ENCODE results near the gene ALK. TPM values are rescaled to one million over a fixed set of nuclear protein-coding genes. Genes with fewer than 3 reads are reported as not detected.

Gene ALK
- total RNA-seq, 2 donors from 2014 or later: 0.21 to 0.26 TPM

DNA sequence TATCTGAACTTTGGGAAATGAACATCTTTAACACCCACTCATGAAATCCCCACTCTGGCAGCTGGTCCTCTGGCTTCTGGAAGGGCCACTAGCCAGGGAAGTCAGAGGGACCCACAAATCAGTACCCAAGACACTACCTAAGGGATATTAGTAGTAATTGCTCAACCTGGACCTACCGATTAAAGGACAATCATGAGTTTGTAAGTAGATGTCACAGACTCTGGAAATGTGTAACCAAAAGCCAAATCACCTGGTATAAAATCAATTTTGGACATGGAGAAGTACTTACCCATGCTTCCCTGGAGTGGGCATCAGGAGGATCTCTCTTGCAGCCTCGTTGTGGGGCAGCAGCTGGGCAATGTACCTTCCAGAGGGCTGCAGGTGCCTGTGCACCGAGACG is 389.8 kb downstream of the ALK start:
- intact Hi-C loops (cut with DNase I): no loop called here
- ATAC-seq: no peak
- DNase-seq: no peak

DNA sequence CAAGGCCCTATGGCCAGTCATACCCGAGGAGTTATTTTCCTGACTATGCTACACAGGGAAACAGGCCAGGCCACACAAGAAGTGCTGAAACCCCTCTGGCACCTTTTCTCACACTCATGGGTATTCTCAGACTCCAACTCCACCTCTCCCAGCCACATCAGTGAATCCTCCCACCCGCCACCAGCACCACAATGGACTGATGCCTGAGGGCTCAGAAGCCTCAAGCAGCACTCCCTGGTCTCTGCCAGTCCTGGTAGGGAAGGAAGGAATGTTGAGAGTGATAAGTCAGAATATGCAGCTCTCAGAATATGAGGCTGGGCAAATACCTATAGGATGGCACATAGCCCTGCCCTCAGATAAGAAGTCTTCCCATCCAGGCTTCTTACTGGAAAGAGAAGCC is 391.1 kb downstream of the ALK start:
- peak in 1 of 2 donors; percentile 33 for ATAC-seq
- intact Hi-C loops (cut with DNase I): no loop called here
- DNase-seq: no peak

DNA sequence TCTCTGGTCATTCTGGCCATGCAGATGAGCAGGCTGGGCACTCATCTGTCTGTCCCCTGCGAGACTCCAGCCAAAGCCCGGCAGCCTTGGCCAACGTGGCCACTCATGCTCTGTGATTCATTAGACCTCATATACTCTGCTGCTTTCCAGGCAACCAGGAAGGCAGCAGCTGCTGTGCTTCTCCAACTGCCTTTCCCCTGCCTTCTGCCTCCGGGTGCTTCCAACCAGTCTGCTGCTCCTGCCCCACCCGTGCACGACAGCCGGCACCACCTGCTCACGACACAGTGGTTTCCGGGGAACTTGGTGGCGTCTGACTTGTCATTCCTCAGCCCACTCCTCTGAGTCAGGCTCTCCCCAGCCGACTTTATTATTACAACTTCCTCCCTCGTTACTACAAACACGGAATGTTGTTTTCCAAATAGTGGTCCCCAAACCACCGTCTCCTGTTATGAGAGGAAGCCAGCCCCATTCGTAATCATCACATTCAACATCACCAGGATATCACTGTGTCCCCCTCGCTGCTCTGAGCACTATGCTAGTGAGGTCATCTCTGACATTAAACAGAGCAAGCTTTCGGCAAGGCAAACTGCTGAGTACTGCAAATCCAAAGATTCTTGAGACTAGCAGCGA is 392.4 kb downstream of the ALK start:
- DNase-seq (peak; percentile 72), ATAC-seq (peak in 1 of 2 donors; percentile 90)
- intact Hi-C loops (cut with DNase I): no loop called here

- DNase-seq: no peak
- no peak for ATAC-seq
- intact Hi-C loops (cut with DNase I): no loop called here
Measured at GRCh38 chr2:29528371-29528770, 393.0 kb downstream of the ALK start.

GRCh38 chr2:29527947-29528346 is 393.4 kb downstream of the ALK start:
- intact Hi-C loops (cut with DNase I): no loop called here
- ATAC-seq (peak; percentile 5 to 28), DNase-seq (no peak)

DNA sequence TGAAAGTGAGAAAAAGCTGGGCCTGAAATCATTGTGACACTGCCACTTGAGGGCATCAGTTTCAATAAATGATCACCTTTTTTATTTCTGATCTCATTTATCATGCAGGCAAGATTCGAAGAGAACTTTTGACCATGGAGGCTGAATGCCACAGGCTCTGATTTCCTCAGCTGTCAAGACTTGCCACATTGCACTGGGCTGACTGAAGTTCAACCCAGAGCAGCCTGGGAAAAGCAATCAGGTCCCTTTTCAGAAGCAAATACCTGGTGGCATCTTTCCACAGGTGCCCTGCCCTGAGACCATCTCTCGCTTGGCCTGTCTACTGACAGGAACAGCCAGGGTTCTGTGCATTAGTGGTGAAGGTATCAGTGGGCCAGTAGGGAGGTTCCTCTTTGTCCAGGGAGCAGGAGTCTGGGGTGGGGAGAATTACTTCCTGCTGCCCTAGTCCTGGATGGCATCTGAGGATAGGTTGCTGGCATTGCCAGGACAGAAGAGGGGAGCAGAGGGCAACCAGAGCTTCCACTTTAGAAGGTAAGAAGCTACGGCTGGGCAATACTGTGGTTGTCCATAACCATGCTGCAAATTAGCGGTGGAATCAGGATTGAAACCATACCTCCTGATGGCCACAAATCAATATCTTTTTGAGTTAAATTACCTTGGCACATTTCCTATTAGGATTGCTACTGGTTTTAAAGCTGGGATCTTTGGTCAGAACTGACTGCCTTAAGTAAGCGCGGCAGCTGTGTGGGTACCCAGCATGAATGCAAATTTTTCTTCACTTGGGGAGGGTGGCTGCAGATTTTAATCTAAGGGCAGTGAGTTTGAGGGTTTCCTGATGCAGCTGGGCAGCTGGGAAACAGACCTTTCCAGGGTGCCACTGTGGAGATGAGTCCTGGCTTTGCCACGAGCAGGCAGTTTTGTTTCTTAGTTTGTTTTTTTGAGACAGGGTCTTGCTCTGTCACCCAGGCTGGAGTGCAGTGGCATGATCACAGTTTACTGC is 394.5 kb downstream of the ALK start:
- ATAC-seq: no peak
- intact Hi-C loops (cut with DNase I): no loop called here
- no peak for DNase-seq

GRCh38 chr2:29525921-29526320 is 395.5 kb downstream of the ALK start:
- intact Hi-C loops (cut with DNase I): no loop called here
- DNase-seq (no peak), ATAC-seq (no peak)

- DNase-seq (no peak), ATAC-seq (no peak)
- intact Hi-C loops (cut with DNase I): no loop called here
Measured at GRCh38 chr2:29524652-29525051, 396.7 kb downstream of the ALK start.

DNA sequence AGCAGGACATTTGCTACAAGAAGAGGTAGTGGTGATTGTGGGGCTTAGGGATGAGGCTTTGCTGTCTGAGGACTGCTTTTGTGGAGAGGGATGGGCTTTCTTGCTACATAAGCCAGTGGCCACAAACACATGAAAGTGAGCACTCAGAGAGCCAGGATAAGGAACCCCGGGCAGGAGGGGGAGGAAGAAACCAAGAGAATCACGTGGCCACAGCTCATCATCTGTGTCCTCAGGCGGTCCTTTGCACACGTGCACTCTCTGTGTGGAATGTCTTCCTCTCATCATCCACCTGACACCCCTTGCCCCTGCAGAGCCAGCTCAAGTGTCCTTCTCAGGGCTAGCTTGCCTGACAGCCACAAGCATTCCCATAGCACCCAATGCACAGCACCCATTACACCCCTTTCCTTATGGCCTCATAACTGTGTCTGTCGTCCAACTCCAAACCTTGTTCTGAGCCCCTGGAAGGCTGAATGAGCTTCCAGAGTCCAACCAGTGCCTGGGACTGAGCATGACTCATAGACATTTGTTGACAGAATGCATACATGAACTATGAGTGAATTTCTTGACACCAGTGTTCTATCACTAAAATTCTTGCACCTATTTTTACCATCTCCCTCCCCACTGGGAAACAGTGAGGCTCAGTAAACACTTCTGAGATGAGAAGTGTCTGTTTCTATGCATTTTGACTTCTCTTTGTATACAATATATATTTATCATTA is 398.3 kb downstream of the ALK start:
- intact Hi-C loops (cut with DNase I): no loop called here
- peak in 1 of 2 donors; percentile 33 for ATAC-seq
- DNase-seq: no peak

DNA sequence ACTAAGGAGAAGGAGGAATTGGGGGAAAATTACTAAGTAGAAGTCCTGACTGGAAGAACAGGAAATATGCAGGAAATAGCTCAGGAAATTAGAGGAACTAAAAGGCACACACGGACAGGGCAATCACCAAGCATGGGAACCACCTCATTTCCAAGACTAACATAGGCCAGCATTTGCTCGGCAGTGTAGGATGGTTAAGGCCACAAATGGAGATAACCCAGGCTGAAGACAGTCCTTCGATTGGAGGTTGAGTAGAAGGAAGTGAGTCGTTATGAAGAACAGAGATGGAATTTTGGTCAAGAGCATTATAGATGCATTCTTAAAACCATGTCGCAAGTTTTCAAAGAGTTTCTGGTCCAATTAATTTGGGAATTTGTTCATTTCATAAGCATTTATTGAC is 401.4 kb downstream of the ALK start:
- ATAC-seq (no peak), DNase-seq (no peak)
- intact Hi-C loops (cut with DNase I): no loop called here

- intact Hi-C loops (cut with DNase I): no loop called here
- DNase-seq: no peak
- ATAC-seq: peak; percentile 50 to 62
Measured at GRCh38 chr2:29519338-29519925, 402.0 kb downstream of the ALK start.

- intact Hi-C loops (cut with DNase I): no loop called here
- DNase-seq (no peak), ATAC-seq (no peak)
Measured at GRCh38 chr2:29518646-29519337, 402.6 kb downstream of the ALK start.

- DNase-seq (no peak), ATAC-seq (no peak)
- intact Hi-C loops (cut with DNase I): no loop called here
Measured at GRCh38 chr2:29518010-29518409, 403.4 kb downstream of the ALK start.

DNA sequence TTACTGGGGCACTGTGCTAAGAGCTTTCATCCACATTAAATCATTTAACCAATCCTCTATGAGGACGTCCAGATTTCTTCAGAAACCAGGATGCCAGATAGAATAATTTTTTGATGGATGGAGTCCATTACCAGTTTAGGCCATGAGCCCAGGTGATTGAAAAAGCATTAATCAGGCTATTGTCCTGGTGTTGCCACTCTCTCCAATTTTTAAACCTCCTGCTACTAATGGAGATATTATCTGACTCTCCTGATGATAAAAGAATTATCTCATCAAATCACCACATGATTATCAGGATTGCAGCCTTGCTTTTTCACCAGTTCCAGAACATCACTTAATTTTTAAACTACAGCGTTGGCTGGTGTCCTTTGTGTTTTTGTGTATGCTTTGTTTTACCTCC is 404.0 kb downstream of the ALK start:
- no peak for DNase-seq
- ATAC-seq: no peak
- intact Hi-C loops (cut with DNase I): no loop called here

GRCh38 chr2:29516767-29517166 is 404.6 kb downstream of the ALK start:
- ATAC-seq (no peak), DNase-seq (no peak)
- intact Hi-C loops (cut with DNase I): no loop called here

DNA sequence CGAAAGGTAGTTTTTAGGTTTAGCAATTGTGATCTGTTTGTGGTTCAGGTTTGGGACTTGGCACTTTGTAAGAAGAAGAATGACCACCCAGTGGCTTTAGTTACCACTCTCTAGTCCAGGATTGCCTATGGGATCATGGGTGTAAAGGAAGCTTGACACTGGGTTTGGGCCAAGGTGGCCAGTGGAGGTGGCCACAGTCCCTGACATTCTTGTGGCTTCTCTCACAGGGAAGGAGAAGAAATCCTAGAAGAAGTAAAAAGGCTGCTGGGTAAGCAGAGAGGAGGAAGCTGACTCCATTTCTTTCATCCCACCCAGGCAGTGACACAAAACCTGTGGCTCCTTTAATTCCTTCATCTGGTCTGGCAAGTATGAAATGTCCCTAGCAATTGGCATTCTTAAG is 411.5 kb downstream of the ALK start:
- intact Hi-C loops (cut with DNase I): no loop called here
- ATAC-seq (no peak), DNase-seq (no peak)

GRCh38 chr2:29509397-29509796 is 412.0 kb downstream of the ALK start:
- intact Hi-C loops (cut with DNase I): no loop called here
- ATAC-seq (peak in 1 of 2 donors; percentile 67), DNase-seq (no peak)

- ATAC-seq: no peak
- no peak for DNase-seq
- intact Hi-C loops (cut with DNase I): no loop called here
Measured at GRCh38 chr2:29504746-29505145, 416.6 kb downstream of the ALK start.

- ATAC-seq (no peak), DNase-seq (no peak)
- intact Hi-C loops (cut with DNase I): no loop called here
Measured at GRCh38 chr2:29502460-29502911, 418.9 kb downstream of the ALK start.
